GM23248 (cell line): Measurements from ENCODE around the gene PLD1.

Experiments
- EZH2 ChIP-seq: fragments of 200-600 bp; sonication (generic); IDR thresholded peaks from 2 replicates; pipeline ENCODE4 v1.6.1; 2018; ENCODE audit warnings: antibody characterized with exemption, mild to moderate bottlenecking; ENCODE audit not compliant: insufficient read depth, poor library complexity, severe bottlenecking
- EZH2phosphoT487 ChIP-seq: fragments of 200-600 bp; sonication (generic); IDR thresholded peaks from 2 replicates; pipeline ENCODE4 v1.6.1; 2018; ENCODE audit warnings: antibody characterized with exemption, moderate library complexity, mild to moderate bottlenecking, low read depth; ENCODE audit not compliant: insufficient read depth

DNA sequence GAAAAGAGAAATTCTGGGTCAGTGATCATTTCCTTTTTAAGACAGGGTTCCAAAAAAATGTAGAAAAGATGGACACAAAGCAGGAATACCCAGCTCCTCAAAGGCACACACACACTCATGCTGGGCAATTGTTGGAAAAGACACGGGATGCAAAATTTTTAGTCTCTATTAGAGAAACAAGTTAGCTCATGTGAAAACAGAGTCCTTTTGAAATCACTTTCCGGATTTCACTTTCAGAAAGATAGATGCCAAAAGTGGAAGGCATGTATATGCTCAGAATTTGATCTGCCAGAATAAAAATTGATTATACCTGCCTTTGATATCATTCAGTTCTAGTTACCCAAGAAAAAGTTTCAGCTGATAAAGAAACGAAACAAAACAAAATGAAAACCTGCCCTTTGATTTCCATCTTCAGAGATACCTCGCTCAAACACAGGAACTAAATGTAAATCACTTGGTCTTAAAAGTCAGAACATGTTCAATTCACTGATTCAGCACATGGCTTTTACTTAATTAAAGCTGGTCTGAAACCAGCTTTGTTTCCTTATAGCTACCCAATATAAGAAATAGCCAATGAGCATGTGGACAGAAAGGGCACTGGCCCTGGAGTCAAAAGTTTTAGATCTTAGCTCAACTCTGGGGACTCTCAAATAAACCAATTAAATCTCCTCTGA, 52.8 kb downstream of the PLD1 start:
- no peak for TF ChIP-seq EZH2phosphoT487
- TF ChIP-seq EZH2 = no peak
